Measurements from ENCODE around the gene OAF. TPM values are rescaled to one million over a fixed set of nuclear protein-coding genes. Genes with fewer than 3 reads are reported as not detected.

Gene OAF
- polyA plus RNA-seq, 1 donor, result 45.2 TPM

GRCh38 chr11:120184371-120184945 lies 26.4 kb upstream of the OAF start:
- peak; percentile 68 for DNase-seq

- DNase-seq, result peak; percentile 90
Observed at GRCh38 chr11:120184946-120185705, 25.7 kb upstream of the OAF start.

DNA sequence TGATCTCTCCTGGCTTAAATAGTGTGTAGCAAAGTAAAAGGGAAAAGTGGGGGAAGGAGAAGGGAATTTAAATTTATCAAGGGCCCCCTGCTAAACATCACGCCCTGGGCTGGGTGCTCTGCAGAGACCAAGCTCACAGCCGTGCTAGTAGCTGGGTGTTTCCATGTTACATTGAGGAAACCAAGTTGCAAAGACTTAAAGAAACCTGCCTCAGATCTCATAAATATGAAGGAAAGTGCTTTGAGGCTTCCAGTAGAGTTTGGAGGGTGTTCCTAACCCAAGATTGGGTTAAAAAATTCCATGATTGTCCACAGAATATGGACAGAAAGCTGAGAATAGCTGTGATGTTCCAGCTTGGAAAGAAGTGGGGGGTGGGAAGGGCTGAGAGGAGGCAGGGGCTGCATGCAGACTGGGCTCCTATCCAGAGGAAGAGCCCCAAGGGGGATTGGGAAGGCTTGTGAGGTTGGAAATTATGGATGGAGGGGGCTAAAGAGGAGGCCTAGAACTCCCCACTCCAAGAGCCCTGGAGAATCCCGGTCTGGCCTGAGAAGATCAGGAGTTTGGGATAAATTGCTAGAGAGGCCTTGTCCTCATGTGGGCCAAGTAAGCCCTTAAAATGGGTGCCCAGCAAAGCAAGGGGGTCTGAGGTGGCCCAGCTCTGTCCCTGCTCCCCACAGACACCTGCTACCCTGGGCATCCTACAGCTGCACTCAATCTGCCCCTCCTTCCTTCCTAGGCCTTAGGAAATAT lies 25.0 kb upstream of the OAF start:
- DNase-seq, result peak; percentile 96

DNA sequence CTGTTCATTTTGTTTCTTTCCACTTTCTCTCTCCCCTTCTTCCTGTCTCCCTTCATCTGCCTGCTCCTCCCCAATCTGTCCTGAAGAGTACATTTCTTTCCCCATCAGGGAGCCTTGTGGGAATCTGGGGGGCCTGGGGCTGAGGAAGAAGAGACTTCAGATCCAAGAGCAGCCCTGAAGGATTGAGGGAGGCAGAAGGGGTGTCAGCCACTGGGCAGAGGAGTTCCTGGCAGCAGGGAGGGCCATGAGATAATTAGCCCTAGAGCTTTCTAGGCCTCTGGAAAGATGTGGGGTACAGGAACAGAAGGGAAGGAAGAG lies 24.4 kb upstream of the OAF start:
- DNase-seq, result no peak

DNA sequence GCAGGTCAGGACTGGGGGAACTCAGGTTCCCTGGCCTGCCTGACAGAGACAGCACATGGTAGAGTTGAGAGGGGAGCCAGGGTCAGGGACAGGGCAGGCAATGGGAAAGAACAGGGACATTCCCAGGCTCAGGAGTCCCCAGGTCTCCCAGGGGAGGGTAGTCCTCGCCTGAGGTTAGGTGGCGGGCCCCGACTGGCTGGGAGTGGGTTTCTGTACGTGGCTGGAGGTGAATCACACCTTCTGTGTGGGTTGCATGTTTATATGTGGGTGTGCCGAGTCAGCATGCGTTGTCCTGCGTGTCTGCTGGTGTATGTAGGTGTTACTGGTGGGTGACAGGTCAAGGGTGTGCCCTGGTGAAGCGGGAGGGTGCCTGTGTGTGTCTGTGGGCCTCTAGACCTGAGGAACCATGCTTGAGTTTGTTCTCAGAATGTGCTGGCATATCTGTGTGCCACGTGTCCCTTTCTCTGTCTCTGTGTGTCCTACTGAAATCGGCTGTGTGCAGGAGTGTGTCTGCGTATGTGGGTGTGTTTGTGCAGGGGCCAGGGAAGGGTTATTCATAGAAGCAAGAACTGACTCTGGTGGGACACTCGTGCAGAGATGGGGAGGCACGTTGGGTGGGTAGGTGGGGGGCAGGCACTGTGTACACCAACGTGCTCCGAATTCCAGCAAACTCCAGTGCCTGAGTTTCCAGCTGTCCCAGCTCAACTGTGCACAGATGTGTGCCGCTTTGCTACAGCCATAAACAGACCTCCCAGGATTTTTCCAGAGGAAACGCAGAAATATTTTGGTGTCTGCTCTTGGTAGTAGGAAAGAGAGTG lies 23.8 kb upstream of the OAF start:
- DNase-seq, result peak; percentile 88

GRCh38 chr11:120188371-120188770 lies 22.5 kb upstream of the OAF start:
- no peak for DNase-seq

DNA sequence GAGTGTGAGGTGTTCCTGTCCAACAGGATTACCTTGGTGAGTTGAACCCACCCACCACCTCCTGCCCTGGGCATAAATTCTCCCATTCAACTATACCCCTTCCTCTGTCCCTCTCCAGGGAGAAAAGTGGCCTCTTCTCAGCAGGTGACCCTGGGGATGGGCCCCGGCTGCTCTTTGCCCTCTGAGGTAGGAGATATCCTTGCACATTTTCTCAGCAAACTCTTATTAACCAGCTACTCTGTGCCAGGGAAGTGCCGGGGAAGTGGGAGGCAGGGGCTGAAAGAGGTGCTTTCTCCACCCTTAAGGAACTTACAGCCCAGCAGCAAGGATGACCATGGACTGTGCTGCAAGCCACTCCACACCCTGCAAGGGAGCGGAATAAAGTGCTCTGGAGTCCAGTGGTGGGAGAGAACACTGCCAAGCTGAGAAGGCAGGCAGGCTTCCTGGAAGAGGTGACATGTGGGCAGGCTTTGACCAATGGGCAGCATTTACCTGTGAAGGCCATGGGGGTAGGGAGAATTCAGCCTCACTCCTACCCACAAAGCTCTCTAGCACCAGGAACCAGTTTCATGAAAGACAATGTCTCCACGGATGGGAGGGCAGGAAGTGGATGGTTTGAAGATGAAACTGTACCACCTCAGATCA lies 21.9 kb upstream of the OAF start:
- DNase-seq, result no peak

DNA sequence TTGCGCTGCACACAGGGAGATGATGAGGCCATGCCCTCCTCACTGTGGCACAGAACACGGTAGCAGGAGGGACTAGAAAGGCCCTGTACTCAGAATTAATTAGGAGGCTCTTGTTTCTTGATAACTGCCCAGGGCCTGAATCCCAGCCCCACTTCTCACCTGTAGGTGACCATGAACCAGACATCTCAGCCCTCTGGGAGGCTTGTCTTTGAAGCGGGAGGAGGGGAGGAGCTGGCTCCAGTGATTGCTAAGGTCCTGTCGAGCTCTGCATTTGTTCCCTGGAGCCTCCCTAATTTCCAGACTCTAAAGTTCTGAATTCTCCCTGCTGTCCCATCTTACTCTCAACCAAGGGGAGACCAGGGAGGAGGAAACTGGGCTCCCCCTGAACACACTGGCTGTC lies 19.8 kb upstream of the OAF start:
- no peak for DNase-seq

GRCh38 chr11:120192831-120193625 lies 17.8 kb upstream of the OAF start:
- DNase-seq, result no peak

DNA sequence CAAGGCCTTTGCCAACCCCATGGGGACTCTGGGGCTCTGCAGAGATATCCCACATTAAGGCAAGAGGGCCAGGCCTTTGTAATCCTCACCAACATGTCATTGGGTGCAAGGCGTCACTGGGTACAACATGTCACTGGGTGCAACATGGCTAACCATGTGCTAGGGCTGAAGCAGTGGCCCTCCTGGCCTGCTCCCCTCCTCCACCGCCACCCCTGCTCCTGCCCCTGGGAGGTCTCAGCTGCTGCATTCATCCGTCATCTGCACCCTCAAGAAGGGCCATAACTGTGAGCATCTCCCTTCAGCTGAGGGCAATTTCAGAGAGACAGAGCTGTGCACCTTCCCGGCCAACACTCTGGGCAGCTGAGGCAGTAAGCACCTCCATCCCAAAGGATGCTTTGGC lies 16.7 kb upstream of the OAF start:
- no peak for DNase-seq

DNA sequence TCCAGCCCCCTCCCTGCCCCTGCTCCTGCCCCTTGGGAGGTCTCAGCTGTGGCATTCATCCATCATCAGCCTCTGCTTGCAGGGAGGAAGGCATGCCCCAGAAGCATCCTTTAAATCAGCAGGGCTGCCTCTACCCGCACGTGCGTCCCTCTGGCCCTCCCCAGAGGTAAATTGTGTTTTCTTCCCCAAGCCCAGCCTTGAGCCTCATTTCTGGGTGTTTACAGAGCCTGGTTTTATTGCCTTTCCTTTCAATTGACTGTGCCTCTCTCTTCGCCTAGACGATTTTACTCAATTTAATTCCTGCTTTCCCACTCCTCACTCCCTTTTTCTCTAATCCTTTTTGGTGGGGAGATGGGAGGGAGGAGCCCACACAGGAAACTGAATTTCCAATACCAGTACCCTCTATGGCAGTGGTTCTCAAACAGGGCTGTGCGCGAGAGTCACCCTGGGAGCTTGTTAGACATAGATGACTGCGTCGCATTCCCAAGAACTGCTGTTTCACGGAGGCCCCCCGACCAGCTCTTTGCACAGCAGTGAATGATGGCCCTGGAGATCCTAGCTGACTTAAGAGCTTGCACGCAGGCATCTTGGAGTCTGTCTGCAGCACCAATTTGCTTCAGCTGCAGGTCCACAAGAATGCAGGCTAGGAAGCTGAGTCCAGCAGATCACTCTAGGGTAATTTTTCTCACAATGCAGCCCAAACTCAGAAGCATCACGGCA lies 15.1 kb upstream of the OAF start:
- DNase-seq, result no peak

- no peak for DNase-seq
Observed at GRCh38 chr11:120196826-120197225, 14.0 kb upstream of the OAF start.

- peak; percentile 76 for DNase-seq
Observed at GRCh38 chr11:120197251-120197891, 13.5 kb upstream of the OAF start.

- no peak for DNase-seq
Observed at GRCh38 chr11:120197977-120198376, 12.9 kb upstream of the OAF start.

DNA sequence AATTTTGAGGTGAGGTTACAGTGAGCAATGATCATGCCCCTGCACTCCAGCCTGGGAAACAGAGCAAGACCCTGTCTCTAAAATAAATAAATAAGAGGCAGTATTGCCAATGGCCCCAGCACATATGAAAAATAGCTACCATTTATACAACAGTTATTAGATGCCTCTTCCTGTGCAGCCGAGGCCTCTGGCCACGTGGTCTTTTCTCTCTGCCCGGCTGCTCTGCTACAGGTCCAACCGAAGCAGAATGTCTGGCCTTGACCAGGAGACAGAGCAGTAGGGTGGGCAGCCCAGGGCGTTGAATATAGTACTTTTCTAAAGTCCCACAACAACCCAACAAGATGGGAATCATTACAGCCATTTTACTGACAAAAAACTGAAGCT lies 12.4 kb upstream of the OAF start:
- no peak for DNase-seq

DNA sequence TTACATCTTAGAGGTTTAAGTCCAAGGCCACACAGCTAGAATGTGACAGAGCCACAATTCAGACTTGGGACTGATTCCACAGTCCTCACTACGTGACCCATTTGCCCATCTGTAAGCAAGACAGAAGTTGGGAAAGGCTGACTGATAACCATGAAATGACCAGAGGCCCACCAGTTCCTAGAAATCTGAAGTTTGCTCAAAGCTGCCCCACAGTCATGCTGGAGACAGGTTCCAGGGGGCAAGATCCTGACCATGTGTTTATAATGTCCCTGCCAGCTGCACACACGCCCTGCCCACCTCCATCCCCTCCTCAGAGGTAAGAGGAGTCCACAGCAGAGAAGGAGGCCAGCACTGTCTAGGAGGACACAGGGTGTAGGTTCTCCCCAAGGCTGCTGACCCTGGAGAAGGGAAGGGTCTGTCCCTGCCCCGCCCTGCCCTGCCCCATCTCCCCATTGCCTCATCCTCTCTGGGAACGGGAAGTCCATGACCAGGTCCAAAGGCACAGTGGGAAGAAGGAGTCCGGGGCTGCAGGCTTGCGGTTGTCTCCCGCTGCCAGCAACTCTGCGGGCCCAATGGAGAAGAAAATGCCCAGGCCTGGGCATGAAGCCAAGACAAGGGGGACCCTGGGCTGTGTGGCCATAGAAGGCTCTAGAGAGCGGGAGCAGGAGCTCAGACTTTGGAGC lies 11.9 kb upstream of the OAF start:
- DNase-seq, result no peak

- DNase-seq, result no peak
Observed at GRCh38 chr11:120199613-120200012, 11.2 kb upstream of the OAF start.

GRCh38 chr11:120200677-120201076 lies 10.2 kb upstream of the OAF start:
- no peak for DNase-seq

DNA sequence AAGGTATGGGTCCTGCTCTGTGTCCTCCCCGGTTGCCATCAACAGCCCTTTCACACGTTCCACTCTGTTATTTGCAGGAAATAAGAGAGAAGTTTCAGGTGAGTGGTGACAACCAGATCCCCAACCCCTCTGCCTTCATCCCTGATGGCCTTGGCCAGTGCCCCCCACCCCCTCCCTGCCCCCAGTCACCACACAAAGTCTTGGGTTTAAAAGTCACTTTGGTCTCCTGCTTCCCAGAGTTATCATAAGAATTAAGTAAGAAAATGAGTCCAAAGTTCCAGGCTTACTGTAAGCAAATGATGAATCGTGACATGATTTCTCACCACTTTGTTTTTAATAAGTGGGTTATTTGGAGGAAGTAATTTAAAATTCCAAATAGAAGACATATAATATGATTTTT lies 9.2 kb upstream of the OAF start:
- DNase-seq, result no peak

DNA sequence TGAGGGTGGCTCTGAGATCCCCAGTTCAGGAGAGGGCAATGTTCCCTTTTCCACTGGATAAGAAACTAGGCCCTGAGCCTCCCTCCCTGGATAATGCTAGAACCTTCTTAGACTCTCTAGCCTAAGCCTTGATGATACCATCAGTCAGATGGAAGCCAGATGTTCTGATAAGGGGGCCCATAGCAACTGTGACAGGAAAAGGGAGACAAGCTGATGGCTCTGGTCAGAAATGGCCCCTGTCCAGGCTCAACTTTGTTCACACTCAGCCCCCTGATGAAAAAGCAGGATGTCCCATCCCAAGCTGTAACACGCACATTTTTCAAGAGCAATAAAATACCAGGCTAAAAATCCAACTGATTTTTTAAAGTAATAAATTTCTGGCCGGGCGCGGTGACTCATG lies 7.2 kb upstream of the OAF start:
- no peak for DNase-seq

All from hindlimb muscle (tissue), 1 donor.